UCSD-AML1 (cell line): Measurements from ENCODE around the gene OPRM1.

Experiments used
- DNase-seq: peaks from one replicate; lab custom pipeline; 2025; ENCODE audit not compliant: unreplicated experiment; lab: John Stamatoyannopoulos, UW

Gene OPRM1

DNA sequence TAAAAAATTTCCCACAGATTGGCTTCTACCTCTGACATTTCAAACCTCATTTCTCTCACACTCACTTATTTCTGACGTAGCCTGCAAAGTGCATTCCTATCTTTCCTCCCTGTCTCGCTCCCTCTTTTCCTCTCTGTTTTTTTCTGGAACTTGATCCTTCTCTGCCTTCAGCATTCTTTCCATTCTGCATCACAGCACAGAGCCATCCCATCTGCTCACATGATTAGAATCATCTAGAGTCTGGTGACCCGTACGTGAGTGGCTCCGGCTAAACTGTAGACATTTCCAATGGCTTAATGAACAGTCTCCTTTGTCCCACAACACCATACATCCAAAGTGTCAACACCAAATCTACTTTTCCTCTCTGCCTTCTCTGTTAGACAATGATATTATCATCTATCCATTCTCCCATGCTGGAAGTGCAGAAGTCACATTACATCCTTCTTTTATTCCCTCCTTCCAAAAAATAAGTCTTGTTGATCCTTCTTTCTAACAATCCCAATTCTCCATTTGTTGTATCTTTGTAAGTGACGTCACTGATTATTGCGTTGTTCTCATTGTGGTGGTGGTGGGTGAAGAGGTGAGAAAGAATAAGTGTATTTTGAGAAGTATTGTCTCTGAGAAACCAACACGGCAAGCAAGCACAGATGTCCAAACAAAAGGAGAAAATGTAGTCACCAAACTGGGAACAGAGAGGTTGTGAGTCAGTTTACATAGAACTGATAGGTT is 41.6 kb downstream of the OPRM1 start:
- no peak for DNase-seq

GRCh38 chr6:154086510-154086909 is 47.5 kb downstream of the OPRM1 start:
- DNase-seq = no peak

DNA sequence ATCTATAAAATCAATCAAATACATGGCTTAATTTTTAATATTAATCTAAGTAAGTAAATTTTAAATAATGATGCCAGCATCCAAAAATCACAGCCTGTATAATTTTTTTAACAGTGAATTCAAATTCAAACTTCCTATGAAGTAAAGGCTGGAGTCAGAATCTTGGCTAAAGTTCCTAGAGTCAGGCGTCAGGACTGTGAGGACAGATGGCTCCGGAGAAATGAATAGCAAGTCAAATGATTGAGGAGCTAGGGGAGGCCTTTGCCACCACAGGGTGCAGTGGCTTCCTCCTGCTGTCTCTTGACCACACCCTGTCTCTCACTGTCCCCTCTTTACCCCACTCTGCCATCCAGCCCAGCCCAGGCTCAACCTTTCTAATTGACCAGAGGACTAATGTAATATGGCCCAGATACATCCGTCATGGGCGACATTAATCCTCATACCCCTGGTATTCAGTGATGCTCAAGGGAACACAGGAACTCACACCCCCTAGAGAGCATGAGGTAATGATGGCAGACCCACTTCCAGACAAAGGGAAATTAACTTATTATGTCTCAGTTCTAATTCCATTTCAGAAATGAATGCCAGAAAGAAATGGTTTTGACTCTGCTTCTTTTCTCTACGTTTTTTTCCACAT is 53.4 kb downstream of the OPRM1 start:
- DNase-seq = no peak

- DNase-seq = no peak
These were observed 54.4 kb downstream of the OPRM1 start for GRCh38 chr6:154093231-154094044.

- no peak for DNase-seq
These were observed 56.5 kb downstream of the OPRM1 start for GRCh38 chr6:154095571-154095970.

GRCh38 chr6:154096316-154096715 is 57.3 kb downstream of the OPRM1 start:
- no peak for DNase-seq

- no peak for DNase-seq
These were observed 57.8 kb downstream of the OPRM1 start for GRCh38 chr6:154096834-154097233.

DNA sequence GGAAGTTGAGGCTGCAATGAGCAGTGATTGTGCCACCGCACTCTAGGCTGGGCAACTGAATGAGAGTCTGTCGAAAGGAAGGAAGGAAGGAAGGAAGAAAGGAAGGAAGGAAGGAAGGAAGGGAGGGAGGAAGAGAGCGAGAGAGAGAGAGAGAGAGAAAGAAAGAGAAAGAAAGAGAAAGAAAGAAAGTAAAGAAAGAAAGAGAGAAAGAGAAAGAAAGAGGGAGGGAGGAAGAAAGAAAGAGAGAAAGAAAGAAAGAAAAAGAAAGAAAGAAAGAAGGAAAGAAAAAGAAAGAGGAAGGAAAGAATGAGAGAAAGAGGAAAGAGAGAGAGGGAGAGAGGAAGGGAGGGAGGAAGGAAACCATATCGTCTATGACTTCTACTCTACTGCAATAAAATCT is 60.2 kb downstream of the OPRM1 start:
- no peak for DNase-seq

DNA sequence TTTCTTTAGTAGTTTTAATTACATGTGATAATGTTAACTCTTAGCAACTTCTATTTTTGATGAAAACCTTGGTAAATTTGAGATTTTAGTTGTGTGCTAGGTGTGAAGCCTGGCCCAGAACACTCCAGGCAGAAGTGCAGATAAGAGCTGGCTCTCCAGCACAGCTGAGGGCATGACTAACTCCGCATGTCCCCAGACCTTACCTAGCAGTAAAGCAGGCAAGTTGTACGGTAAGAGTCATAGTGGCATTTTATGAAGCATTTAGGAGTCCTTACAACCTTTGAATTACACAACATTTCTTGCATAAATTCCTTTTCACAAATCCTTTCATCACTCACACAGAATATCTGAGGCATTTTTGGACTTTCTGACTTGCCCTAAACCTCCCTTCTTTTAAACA is 67.2 kb downstream of the OPRM1 start:
- no peak for DNase-seq

DNA sequence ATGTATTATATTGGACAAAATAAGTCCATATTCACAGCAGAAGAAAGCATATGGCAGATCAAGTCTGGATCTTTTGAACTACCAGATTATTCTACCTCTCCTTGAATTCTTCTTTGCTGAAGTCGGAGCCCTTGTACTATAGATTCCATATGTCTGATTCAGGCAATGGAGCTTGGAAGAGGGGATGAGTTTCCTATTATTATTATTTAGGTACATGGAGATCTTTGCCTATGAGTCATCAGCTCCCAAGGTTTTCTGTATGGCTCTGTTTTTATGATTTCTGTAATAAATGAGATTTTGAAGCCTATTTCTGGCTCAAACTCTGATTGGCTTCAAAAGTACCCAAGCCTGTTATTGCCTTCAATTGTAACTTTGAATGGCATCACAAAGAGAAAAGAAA is 72.0 kb downstream of the OPRM1 start:
- DNase-seq = no peak

- DNase-seq = no peak
These were observed 73.3 kb downstream of the OPRM1 start for GRCh38 chr6:154112181-154112809.

- DNase-seq = no peak
These were observed 74.4 kb downstream of the OPRM1 start for GRCh38 chr6:154113392-154113791.

DNA sequence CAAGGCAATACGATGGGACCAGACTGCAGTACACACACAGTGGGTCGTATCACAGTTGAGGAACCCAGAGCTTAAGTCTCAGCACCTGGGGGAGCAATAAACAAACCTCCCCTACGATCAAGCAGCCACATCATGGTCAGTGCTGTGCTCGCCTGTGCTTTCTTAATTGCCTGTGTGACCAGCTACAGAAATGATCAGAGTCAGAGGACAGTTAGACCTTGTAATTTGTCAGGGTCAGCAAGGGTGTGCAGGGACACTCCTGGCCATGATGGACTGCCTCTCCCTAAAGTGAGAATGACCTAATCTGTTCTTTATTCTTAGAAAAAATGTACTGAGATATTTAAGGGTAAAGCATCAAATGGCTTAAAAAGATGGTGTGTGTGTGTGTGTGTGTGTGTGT is 78.4 kb downstream of the OPRM1 start:
- DNase-seq = no peak

- DNase-seq = no peak
These were observed 83.3 kb downstream of the OPRM1 start for GRCh38 chr6:154122195-154122925.

DNA sequence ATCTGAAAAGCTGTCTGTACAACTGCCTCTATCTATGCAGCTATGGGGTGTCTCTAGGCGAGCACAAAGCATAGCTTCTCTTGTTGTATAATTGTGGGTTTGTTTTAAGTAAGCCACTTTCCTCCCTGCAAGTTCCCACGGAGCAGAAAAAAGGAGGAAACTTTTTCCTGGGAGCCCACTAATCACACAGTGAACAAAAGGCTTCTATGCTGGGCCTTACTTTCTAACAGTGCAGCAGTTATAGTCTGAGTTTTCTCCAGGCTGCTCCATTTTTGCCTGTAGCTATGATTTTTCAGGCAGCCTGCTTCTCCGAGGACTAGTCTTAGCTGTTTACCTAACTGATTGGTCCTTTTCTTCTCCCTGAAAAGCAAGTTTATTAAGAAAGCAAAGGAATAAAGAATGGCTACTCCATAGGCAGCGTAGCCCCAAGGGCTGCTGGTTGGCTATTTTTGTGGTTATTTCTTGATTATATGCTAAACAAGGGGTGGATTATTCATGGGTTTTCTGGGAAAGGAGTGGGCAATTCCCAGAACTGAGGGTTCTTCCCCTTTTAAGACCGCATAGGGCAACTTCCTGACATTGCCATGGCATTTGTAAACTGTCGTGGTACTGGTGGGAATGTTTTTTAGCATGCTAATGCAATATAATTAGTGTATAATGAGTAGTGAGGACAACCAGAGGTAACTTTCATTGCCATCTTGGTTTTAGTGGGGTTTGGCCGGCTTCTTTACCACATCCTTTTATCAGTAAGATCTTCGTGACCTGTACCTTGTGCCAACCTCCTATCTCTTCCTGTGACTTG is 84.3 kb downstream of the OPRM1 start:
- DNase-seq = no peak

GRCh38 chr6:154125421-154125820 is 86.4 kb downstream of the OPRM1 start:
- DNase-seq = no peak

- no peak for DNase-seq
These were observed 88.6 kb downstream of the OPRM1 start for GRCh38 chr6:154127657-154128056.

DNA sequence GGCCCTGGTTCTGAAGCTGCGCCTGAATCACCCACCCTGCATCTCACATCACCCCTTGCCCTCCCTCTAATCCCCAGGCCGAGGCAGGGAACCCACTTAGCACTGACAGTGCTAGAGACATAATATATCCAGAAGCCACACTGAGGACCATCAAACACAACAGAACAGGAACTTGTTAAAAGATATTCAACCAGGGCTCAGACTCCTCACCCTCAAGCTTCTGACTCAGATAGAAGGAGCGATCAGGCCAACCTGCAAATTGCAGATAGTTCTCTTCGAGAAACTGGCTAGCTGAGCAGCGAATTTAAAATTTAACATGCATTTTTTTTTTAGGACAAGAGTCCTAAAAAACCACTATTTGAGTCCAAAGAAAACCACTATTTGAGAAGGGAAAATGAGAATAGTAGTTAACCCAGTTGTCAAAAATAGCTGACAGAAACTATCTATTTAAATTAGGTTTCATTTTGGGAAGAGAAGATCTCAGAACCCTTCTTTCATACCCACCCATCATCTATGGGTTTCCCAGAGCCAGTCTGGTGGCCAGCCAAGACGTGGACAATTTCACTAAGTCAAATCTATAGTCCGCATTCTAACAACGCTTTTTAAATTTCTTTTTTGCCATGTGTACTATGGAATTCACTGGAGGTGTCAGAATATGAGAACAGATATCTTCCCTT is 95.6 kb downstream of the OPRM1 start:
- DNase-seq = no peak

DNA sequence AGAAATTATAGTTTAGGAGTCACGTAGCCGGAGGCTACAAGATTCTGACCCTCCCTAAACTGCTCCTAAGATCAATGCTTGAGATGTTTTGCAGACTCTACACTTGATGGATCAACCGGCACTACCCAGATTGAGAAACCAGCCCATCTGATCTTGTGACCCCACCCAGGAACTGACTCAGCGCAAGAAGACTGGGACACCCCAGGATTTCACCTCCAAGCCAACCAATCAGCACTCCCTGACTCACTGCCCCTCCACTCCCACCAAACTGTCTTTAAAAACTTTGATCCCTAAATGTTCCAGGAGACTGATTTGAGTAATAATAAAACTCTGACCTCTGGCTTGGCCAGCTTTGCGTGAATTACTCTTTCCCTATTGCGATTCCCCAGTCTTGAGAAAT is 99.8 kb downstream of the OPRM1 start:
- DNase-seq = no peak

DNA sequence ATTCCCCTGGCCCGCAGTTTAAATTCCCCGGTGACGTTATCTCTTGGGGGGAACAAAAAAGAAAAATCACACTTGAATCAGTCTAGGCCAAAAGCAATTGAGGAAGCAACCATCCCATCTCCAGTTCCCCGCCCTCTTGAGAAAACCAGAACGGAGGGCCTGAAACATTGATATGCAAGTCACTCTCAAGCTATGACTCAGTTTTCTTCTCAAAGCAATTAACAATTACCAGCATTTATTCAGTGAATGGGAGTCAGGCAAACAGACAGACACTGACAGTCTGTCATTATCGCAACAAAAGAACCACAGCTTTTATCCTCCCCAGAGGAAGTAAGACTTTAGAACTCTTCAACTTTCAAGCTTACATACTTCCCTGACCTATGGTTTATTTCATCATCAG is 100.9 kb downstream of the OPRM1 start:
- DNase-seq = no peak
